ENCODE data around the gene ADGRL4.

DNA sequence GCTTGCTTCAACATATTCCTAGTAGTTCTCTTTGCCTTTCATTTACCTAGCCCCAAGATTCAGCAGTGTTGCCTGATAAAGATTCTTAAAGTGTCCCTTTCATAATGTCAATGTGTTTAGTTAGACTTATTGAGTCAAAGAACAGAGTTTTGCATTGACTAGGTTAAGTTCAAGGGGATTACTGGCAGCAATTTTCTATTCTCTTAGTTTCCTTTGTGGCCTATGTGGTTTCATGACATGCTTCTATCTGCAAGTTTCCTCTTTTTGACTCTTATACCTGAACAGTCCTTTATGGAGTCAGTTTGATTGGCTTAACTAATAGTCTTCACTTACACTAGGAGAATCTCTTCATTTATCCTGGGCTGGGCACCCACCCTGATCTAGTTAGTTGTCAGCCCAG is 151.3 kb downstream of the ADGRL4 start:
- TF ChIP-seq, protein P1, sequence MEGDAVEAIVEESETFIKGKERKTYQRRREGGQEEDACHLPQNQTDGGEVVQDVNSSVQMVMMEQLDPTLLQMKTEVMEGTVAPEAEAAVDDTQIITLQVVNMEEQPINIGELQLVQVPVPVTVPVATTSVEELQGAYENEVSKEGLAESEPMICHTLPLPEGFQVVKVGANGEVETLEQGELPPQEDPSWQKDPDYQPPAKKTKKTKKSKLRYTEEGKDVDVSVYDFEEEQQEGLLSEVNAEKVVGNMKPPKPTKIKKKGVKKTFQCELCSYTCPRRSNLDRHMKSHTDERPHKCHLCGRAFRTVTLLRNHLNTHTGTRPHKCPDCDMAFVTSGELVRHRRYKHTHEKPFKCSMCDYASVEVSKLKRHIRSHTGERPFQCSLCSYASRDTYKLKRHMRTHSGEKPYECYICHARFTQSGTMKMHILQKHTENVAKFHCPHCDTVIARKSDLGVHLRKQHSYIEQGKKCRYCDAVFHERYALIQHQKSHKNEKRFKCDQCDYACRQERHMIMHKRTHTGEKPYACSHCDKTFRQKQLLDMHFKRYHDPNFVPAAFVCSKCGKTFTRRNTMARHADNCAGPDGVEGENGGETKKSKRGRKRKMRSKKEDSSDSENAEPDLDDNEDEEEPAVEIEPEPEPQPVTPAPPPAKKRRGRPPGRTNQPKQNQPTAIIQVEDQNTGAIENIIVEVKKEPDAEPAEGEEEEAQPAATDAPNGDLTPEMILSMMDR (IDR thresholded peaks at IDR 0.05), result no peak
- no peak for TF ChIP-seq SIN3A (IDR thresholded peaks at IDR 0.05; ENCODE audit: borderline replicate concordance, insufficient read depth, low read depth, low read length)
- TF ChIP-seq, protein P2, sequence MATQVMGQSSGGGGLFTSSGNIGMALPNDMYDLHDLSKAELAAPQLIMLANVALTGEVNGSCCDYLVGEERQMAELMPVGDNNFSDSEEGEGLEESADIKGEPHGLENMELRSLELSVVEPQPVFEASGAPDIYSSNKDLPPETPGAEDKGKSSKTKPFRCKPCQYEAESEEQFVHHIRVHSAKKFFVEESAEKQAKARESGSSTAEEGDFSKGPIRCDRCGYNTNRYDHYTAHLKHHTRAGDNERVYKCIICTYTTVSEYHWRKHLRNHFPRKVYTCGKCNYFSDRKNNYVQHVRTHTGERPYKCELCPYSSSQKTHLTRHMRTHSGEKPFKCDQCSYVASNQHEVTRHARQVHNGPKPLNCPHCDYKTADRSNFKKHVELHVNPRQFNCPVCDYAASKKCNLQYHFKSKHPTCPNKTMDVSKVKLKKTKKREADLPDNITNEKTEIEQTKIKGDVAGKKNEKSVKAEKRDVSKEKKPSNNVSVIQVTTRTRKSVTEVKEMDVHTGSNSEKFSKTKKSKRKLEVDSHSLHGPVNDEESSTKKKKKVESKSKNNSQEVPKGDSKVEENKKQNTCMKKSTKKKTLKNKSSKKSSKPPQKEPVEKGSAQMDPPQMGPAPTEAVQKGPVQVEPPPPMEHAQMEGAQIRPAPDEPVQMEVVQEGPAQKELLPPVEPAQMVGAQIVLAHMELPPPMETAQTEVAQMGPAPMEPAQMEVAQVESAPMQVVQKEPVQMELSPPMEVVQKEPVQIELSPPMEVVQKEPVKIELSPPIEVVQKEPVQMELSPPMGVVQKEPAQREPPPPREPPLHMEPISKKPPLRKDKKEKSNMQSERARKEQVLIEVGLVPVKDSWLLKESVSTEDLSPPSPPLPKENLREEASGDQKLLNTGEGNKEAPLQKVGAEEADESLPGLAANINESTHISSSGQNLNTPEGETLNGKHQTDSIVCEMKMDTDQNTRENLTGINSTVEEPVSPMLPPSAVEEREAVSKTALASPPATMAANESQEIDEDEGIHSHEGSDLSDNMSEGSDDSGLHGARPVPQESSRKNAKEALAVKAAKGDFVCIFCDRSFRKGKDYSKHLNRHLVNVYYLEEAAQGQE (IDR thresholded peaks at IDR 0.05; ENCODE audit: insufficient read depth in 1 of 2, low read depth in 2 of 2, low read length in 1 of 2), result no peak
- TF ChIP-seq TCF7L2 (IDR thresholded peaks at IDR 0.05; ENCODE audit: low read depth, low read length), result no peak
